CD4-positive, alpha-beta T cell treated with Interleukin-12 subunit alpha and Interleukin-12 subunit beta, for 1 hour (primary cell): ENCODE measurements around the gene BPI.
"Not testable (repeated sequence)": the region's sequence is repeated elsewhere in the genome, so short reads cannot be mapped to it uniquely, and the experiment has no call there.

Experiments used
- DNase-seq: peaks from one replicate; pipeline ENCODE4 v3.0.0-alpha.2; 2020

Gene BPI

GRCh38 chr20:38339521-38339896 lies 35.6 kb downstream of the BPI start:
- not testable (repeated sequence) for DNase-seq

- no peak for DNase-seq
Observed at GRCh38 chr20:38339997-38340396, 36.0 kb downstream of the BPI start.

DNA sequence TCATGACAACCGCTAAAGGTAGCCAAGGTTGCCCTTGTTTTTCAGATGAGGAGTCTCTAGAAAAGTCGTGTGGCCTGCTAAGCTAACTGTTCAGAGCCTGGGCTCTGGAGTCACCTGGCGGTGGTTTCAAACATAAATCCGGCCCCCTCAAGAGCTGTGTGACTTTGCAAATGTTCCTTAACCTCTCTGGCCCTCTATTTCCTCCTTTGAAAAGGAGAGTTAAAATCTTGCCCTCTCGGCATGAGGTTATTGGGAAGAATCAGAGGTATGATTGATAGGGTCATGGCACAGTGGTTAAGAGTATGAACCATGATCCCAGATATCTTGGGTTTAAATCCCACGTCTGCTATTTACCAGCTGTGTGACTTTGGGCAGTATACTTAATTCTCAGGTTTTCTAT lies 36.7 kb downstream of the BPI start:
- DNase-seq, result no peak

GRCh38 chr20:38342216-38342615 lies 38.3 kb downstream of the BPI start:
- no peak for DNase-seq

DNA sequence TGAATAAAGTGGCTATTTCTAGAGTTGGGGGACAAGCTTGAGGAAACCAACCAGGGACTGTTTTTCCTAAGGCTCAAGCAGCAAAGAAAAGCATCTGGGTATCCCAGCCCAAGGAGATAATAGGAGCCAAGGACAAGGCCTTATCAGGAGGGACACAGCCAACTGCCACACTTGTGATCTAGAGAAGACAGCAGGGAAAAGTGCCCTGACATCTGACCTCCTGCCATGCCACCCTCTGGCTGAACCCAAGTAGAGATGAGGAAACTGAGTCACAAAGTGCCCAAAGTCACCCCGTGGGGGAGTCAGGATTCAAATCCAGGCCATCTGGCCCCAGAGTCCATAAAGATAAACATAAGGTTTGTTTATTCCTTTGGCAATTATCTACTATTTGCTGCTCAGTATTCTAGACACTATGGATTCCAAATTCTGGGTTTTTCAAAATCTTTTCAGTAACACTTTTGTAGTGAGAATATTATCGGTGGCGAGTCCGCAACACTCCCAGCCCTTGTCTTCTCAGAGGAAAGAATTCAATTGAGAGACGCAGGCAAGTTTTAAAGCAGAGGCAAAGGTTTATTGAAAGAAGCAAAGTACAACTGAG lies 38.9 kb downstream of the BPI start:
- no peak for DNase-seq

DNA sequence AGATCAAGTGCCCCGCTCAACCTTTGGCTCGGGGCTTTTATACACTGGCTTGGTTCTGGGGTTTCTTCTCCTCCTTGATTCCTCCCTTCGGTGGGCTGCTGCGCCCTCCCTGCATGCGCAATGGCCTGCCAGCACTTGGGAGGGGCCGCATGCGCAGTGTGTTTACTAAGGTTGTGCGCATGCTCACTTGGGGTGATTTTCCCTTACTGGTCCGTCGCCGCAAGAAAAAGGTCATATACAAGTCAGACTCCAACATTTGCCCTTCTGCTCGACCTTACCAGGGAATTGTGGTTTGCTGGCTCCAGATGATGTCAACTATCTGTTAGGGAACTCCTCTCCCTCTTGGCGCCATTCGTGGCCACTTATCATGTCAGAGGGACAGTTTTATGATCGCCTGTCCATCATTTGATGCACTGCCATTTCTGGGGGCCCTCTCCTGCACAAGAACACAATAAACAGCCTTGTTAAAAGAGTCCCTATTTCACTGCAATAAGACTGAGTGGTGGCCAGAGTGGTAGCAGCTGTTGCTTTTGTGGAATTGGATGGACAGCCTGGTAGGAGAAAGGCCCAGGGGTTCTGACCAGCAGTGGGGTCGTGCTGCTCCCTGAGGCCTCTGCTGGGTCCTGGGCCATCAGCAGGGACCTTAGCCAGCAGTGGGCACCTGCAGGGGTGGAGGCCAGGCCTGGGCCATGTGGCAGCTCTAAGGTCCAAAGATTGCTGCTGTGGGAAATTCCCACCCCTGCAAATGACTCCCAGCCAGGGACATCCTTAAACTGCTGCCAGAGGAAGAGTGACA lies 39.6 kb downstream of the BPI start:
- DNase-seq, result no peak

DNA sequence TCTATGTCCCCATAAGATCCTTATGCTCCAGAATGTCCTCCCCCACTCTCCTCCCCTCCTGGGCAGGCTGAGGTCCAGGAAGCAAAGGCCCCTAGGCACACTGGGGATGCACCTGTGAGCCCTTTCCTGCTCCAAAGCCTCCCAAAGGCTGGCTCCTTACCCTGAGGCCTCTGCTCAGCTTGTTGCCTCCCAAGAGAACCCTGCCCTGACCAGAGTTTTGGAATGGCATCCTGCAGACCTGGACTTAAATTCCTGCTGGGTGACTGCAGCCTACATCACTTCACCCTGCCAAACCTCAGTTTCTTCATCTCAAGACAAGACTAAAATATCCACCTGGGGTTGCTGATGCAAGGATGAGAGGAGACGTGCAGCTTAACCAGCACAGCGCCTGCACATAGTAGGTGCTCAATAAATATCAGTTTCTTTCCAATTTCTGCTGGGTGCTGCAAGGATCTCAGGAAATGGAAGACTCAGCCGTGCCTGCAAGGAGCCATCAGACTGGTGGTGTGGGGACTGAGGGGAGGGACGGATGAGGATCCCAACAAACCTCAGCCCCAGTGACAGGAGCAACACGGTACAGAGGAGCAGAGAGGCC lies 40.2 kb downstream of the BPI start:
- DNase-seq, result no peak

DNA sequence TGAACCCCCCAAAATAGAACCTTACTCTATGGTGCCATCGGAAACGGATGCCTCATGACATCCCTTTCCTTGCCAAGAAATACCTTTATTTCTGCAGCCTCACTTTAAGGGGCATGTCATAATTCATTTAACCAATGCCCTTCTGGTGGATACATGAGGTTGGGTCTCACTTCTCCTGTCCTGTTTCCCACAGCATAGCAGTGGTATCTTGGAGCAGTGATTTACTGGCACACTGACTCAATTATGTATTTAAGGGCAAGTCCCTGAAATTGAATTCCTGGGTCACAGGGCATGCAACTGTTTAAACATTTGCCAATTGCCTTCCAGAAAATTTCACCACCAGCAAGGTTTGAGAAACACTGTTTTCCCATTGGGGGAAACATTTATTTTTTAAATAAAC lies 41.7 kb downstream of the BPI start:
- no peak for DNase-seq

DNA sequence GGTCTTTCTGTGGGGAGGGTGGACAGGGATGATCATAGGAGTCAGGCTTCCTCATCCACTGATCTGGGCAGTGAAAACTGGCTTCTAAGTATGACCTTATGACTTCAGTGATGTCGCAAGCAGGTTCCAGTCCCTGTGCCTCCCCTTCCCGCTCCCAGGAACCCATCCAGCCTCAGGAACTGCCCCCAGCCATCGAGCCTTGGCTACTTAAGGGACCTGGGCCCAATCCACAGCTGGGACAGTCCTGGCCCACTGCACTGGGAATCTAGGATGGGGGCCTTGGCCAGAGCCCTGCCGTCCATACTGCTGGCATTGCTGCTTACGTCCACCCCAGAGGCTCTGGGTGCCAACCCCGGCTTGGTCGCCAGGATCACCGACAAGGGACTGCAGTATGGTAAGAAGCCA lies 42.3 kb downstream of the BPI start, which contains the start of gene LBP:
Gene LBP (plus strand): TSS at position 236 of the 405 bp plus-strand sequence. CDS start 35 bp downstream, at position 271.
- no peak for DNase-seq

- no peak for DNase-seq
Observed at GRCh38 chr20:38346741-38347140, 42.8 kb downstream of the BPI start.

GRCh38 chr20:38349856-38350255 lies 45.9 kb downstream of the BPI start:
- DNase-seq, result no peak

DNA sequence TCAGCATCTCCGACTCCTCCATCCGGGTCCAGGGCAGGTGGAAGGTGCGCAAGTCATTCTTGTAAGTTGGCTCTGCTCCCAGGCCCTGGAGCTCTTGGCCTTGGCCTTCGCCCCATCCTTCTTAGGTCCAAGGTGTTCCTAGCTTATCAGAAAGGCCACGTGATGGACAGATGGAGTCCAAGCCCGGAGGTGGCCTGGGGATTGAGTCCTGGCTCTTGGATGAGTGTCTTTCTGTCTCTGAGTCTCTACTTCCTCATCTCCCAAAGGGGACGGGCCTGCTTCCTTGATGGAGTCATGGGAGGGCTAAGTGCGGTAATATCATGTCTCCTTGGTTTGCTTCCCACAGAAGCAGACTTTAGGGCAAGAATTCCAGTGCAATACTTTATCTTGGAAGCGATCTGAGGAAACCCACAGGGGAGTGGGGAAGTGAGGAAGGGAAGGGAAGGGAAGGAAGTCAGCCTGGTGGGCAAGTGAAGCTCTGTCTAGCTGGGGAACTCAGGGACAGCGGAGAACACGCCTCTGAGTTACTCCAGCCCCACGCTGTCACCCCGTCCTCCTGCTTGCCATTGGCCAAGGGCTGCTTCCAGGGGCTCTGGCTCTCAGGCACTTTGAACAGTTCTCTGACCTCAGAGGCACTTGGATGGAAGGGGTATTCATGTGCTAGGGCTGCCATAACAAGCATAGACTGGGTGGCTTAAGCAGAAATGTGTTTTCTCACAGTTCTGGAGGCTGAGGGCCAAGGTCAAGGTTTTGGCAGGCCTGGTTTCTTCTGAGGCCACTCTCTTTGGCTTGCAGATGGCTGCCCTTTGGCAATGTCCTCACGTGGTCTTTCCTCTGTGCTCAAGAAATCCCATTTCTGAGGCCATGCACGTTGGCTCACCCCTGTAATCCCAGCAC lies 47.2 kb downstream of the BPI start:
- no peak for DNase-seq

DNA sequence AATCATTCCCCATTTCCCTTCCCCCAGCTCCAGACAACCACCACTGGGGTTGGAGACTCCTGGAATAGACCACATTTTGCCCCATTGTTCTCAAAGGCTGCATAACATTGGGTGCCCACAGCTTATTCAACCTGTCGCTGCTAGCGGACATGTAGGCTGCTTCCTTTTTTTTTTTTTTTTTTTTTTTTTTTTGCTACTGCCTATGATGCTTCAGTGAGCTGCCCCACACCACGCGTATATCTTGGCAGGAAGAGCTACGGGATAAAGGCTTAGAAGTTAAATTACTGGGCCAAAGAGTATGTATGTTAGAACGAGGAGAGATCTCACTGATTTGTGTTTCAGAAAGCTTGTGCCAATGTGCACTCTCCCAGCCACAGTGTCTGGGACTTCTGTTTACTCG lies 49.4 kb downstream of the BPI start:
- DNase-seq, result no peak

DNA sequence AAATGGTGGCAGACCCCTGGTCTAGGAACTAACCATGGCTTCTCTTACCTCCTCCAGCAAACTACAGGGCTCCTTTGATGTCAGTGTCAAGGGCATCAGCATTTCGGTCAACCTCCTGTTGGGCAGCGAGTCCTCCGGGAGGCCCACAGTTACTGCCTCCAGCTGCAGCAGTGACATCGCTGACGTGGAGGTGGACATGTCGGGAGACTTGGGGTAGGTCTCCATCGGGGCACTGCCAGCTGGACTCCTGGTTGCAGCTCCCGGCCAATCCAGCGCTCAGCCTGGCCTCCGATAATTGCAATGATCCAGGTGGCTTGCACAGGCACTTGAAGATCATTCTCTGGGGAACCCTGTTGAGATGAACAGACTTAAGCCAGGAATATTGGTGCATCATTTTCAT lies 50.3 kb downstream of the BPI start:
- no peak for DNase-seq

DNA sequence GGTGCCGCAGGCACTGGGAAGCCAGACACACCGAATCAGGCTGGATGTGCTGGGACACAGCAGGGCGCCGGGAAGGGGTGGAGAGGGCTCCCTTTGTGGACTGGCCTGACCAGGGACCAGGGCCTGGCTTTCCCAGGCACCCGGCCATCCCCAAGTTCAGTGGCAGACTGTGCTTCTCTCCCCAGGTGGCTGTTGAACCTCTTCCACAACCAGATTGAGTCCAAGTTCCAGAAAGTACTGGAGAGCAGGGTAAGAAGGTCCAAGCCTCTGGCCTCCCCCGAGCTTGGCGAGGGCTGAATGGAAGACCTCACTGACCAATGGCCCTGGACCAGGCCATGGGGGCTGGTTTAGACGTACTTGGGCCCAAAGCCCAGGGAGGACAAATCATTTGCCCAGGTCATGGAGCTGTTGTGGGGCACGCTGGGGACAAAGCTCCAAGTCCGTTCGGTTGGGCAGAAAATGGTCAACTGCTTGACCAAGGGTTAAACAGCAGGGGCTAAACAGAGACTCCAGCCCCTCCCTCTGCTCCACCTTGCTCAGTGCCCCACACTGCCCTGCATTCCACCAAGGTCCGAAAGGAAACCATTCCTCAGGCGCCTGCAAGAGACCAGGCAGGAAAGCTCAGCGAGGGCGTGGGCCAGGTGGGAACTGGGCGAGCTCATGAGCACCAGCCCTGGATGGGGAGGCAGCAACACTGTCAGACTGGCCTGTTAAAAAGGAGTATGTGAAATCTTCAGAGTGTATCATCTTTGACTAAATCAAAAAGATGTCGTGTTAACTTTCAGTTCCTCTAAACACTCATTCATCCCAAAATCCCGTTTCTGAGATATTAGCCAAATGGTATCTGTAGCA lies 51.4 kb downstream of the BPI start:
- DNase-seq, result no peak

GRCh38 chr20:38357653-38358207 lies 53.8 kb downstream of the BPI start:
- no peak for DNase-seq

DNA sequence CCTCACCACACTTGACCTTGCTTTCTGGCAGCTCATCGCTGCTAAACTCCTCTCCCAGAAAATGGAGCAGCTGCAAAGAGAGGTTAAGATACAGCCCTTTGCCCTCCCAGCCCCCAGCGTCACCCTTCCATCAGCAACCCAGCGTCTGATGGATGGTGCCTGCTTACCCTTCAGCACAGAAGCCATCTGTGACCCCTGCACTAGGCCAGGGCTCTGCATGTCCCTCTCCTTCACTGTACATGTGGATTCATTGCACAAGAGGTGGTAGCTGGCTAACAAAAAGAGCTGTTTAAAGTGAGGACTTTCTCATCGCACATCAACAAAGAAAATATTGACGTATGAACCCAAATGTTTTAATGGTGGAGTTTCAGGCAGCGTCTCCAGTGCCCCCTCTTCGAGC lies 54.6 kb downstream of the BPI start:
- no peak for DNase-seq

DNA sequence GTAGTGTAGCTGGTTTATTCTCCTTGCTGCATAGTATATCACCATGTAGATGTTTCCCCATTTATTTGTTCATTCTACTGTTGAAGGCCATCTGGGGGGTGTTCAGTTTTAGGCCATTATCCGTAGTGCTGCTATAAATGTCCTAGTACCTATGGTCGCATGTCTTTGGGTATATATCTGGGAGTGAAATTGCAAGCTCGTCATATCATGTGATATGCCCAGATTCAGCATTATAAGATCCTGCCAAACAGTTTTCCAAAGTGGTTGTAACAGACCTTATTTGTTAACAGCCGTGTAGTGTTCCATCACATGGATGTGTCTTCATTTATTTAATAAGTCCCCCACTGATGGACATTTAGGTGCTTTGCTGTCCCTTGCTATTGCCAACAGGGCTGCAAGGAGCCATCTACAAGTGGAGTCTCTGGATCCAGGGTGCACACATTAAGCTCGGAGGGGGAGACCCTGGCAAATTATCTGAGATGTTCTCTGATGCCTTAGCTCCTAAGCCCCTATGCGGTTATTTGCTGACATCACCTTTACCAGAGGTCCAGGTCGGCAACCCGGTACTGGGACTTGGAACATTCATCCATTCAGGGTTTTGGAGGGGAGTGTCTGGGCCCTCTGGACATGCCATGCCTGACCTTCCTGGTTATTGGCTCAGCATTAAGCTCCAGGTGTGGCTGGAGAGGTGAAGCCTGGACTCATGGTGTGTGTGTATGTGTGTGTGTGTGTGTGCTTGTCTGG lies 59.2 kb downstream of the BPI start:
- DNase-seq, result no peak

DNA sequence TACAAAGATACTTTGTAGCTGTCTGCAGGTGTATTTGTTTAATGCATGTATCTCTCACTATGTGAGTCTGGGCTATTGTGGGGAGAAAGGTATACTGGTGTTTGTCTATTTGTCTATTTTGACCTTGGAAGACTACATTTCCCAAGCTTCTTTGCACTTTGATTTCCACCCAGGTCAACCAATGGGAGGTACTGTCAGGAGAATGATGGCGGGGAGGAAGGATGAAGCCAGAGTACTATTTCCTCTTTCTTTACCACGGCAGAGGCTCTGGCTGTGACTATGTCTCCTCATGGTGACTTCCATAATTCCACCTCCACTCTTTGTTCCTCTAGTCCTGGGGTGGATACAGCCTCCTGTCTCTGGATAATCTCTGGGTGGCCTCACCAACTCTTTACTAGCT lies 65.4 kb downstream of the BPI start:
- DNase-seq, result no peak

DNA sequence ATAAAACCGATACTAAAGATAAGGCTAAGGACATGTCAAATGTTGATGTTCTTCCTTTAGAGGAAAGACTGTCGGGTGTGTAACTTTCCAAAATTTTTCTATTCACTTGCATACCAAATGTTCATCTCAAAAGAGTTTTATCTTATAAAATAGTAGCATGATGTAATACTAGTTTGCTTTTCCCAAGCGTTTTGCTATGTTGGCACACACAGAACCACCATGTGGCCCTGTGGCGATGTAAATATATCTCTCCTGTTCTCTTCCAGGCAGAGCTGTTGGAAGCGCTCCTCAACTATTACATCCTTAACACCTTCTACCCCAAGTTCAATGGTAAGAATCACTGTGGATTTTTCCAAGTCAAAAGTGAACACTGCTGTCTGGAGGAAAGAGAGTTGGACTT lies 68.8 kb downstream of the BPI start:
- no peak for DNase-seq

- no peak for DNase-seq
Observed at GRCh38 chr20:38373231-38373867, 69.4 kb downstream of the BPI start.
